Naive B cell (primary cell): ENCODE measurements around the gene LRIG2. TPM values are rescaled to one million over a fixed set of nuclear protein-coding genes. Genes with fewer than 3 reads are reported as not detected.

Experiments used
- ATAC-seq, 2 donors: fragments of 150-1000 bp; cut with Tn5 transposase; 2 replicates each; pipeline ENCODE4 v1.10.0; 2021; ENCODE audit warnings: low read depth in 2 of 2, mild to moderate bottlenecking in 2 of 2, moderate library complexity in 2 of 2
- DNase-seq: peaks from one replicate; pipeline ENCODE4 v3.0.0; 2022
- H3K27ac Mint-ChIP-seq, 6 donors: one replicate each; pipeline ENCODE4 v1.8.0; 2020 to 2022; ENCODE audit warnings: mild to moderate bottlenecking in 6 of 6, mixed read lengths in 6 of 6, moderate library complexity in 5 of 6, inconsistent platforms in 2 of 6
- H3K27me3 Mint-ChIP-seq, 3 donors: one replicate each; pipeline ENCODE4 v1.8.0; 2021 to 2022; ENCODE audit warnings: mixed read lengths in 3 of 3, mild to moderate bottlenecking in 1 of 3
- H3K36me3 Mint-ChIP-seq, 2 donors: one replicate each; pipeline ENCODE4 v1.8.0; 2020 to 2022; ENCODE audit warnings: mixed read lengths in 2 of 2, inconsistent platforms in 1 of 2, mild to moderate bottlenecking in 1 of 2
- H3K4me1 Mint-ChIP-seq, 3 donors: one replicate each; pipeline ENCODE4 v1.8.0; 2020 to 2022; ENCODE audit warnings: mixed read lengths in 3 of 3, inconsistent platforms in 1 of 3, mild to moderate bottlenecking in 1 of 3, moderate library complexity in 1 of 3
- H3K4me3 Mint-ChIP-seq, 8 donors: one replicate each; pipeline ENCODE4 v1.8.0; 2020 to 2022; ENCODE audit warnings: mild to moderate bottlenecking in 8 of 8, mixed read lengths in 8 of 8, moderate library complexity in 8 of 8, inconsistent platforms in 2 of 8
- H3K9me3 Mint-ChIP-seq, 7 donors: one replicate each; pipeline ENCODE4 v1.8.0; 2020 to 2022; ENCODE audit warnings: mixed read lengths in 7 of 7, mild to moderate bottlenecking in 5 of 7, inconsistent platforms in 2 of 7, moderate library complexity in 1 of 7
- polyA plus RNA-seq, 6 donors: library from polyadenylated mRNA; unstranded; fragments of 300-500 nt; fragmentation: Illumina TruSeq; gene quantifications; one replicate each; pipeline ENCODE4 v1.2.3, GENCODE V29; 2021; ENCODE audit warnings: low read depth in 6 of 6

LRIG2 gene
- polyA plus RNA-seq, 6 donors from 2014 or later, result 1.2 to 9.8 (median 4.3) TPM

GRCh38 chr1:113169591-113169990, 96.6 kb downstream of the LRIG2 start:
- Mint-ChIP-seq H3K36me3 (peaks cover 10 to 20% of the 10 kb centered on the region in 2 donors), H3K4me3 (no peak overlapping the region), H3K27me3 (peaks cover 22 to 34% (median 31%) of the 10 kb centered on the region in 3 donors), H3K9me3 (peaks cover 16 to 28% (median 25%) of the 10 kb centered on the region in 7 donors), H3K4me1 (peaks cover 0 to 2% (median 0%) of the 10 kb centered on the region in 3 donors), H3K27ac (no peak overlapping the region)
- DNase-seq, result no peak
- ATAC-seq, result no peak

GRCh38 chr1:113170519-113170918, 97.5 kb downstream of the LRIG2 start:
- H3K27ac Mint-ChIP-seq, result no peak overlapping the region
- no peak for ATAC-seq
- no peaks in the 10 kb centered on the region for H3K4me1 Mint-ChIP-seq
- peaks cover 10 to 15% of the 10 kb centered on the region in 2 donors for H3K36me3 Mint-ChIP-seq
- peaks cover 18 to 27% (median 24%) of the 10 kb centered on the region in 3 donors for H3K27me3 Mint-ChIP-seq
- H3K9me3 Mint-ChIP-seq, result peaks cover 17 to 28% (median 25%) of the 10 kb centered on the region in 7 donors
- no peak overlapping the region for H3K4me3 Mint-ChIP-seq
- no peak for DNase-seq

- H3K4me3 Mint-ChIP-seq, result no peak overlapping the region
- no peak overlapping the region for H3K27ac Mint-ChIP-seq
- H3K36me3 Mint-ChIP-seq, result no peaks in the 10 kb centered on the region
- H3K9me3 Mint-ChIP-seq, result peaks cover 0 to 15% (median 11%) of the 10 kb centered on the region in 7 donors
- peaks cover 10 to 46% (median 32%) of the 10 kb centered on the region in 3 donors for H3K27me3 Mint-ChIP-seq
- no peaks in the 10 kb centered on the region for H3K4me1 Mint-ChIP-seq
- ATAC-seq (no peak), DNase-seq (no peak)
Observed at GRCh38 chr1:113178106-113178505, 105.1 kb downstream of the LRIG2 start.

- ATAC-seq (no peak), DNase-seq (no peak)
- H3K36me3 Mint-ChIP-seq, result no peaks in the 10 kb centered on the region
- no peaks in the 10 kb centered on the region for H3K4me1 Mint-ChIP-seq
- no peak overlapping the region for H3K27ac Mint-ChIP-seq
- no peak overlapping the region for H3K4me3 Mint-ChIP-seq
- H3K27me3 Mint-ChIP-seq, result peaks cover 10 to 45% (median 32%) of the 10 kb centered on the region in 3 donors
- peaks cover 0 to 15% (median 7%) of the 10 kb centered on the region in 7 donors for H3K9me3 Mint-ChIP-seq
Observed at GRCh38 chr1:113178522-113178921, 105.5 kb downstream of the LRIG2 start.

Other genes starting within 250 kb of the LRIG2 start
- 1 to 10 TPM; 3.3 to 6.9 (median 5.4) TPM for gene SLC16A1, start 117.0 kb upstream of the LRIG2 start, polyA plus RNA-seq